Measurements from ENCODE around the gene CRYBG1. TPM values are rescaled to one million over a fixed set of nuclear protein-coding genes. Genes with fewer than 3 reads are reported as not detected.

The CRYBG1 gene
- total RNA-seq, 1 experiment from 2014 or later: 5.7 TPM

DNA sequence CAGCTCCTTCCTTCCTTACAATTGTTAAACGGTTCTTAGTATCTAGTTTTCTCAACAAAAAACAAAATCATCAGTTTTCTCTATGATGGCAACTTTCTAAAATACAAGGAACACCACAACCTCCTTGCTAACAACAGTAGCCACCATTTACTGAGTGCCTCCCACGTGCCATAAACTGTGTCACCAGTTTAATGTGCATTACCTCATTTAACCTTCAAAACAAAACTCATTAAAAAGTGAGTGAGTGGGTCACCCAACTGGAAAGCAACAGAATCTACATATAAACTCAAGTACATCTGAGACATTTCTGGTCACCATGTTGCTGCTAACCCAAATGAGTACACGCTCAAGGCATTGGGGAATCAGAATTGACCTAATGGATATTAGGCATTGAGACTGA is 257.8 kb downstream of the CRYBG1 start:
- Histone ChIP-seq H2BK15ac (ENCODE audit: low read depth, low read length) (no peak overlapping the region), H2BK20ac (ENCODE audit: low read depth, low read length, poor library complexity, severe bottlenecking) (no peak overlapping the region), H3K14ac (ENCODE audit: insufficient read depth, low read length) (no peak overlapping the region), H3K4me1 (ENCODE audit: insufficient read depth, low read length) (peaks cover 14% of the 10 kb centered on the region; the same call in 1 of the 2 replicates), H3K4me2 (ENCODE audit: insufficient read depth, insufficient read length, low read length) (no peak overlapping the region), H4K5ac (ENCODE audit: insufficient read length, low read depth, low read length) (no peak overlapping the region), H3K79me1 (ENCODE audit: insufficient read depth, low read depth, low read length, poor library complexity, severe bottlenecking) (no peaks in the 10 kb centered on the region), H2AK5ac (ENCODE audit: insufficient read length, low read length) (no peak overlapping the region), H3K56ac (ENCODE audit: insufficient read length, low read depth, low read length) (no peak overlapping the region), H3K27ac (ENCODE audit: insufficient read length, low read depth, low read length) (no peak overlapping the region), H4K91ac (ENCODE audit: insufficient read length, low read depth, low read length) (no peak overlapping the region), H3T11ph (ENCODE audit: low read length) (no peak overlapping the region), H3K27me3 (ENCODE audit: insufficient read depth, low read length) (no peaks in the 10 kb centered on the region), H3K9ac (ENCODE audit: extremely low read depth, insufficient read length, low read length) (no peak overlapping the region), H2BK120ac (ENCODE audit: low read depth, low read length, poor library complexity, severe bottlenecking) (no peak overlapping the region), H3K23me2 (ENCODE audit: insufficient read length, low read depth, low read length, poor library complexity, severe bottlenecking) (no peaks in the 10 kb centered on the region), H4K20me1 (ENCODE audit: control insufficient read depth, insufficient read depth, insufficient read length) (no peaks in the 10 kb centered on the region), H3K18ac (ENCODE audit: insufficient read length, low read depth, low read length) (no peak overlapping the region), H3K79me2 (ENCODE audit: insufficient read depth, low read length) (no peaks in the 10 kb centered on the region), H2BK12ac (ENCODE audit: insufficient read length, low read depth, low read length) (no peak overlapping the region), H3K4ac (ENCODE audit: low read depth, low read length) (no peak overlapping the region), H4K8ac (replicated peaks; ENCODE audit: insufficient read length, low read depth, low read length) (no peak overlapping the region), H3K23ac (ENCODE audit: insufficient read length, low read depth, low read length) (no peak overlapping the region), H2AFZ (ENCODE audit: low read length) (no peak overlapping the region), H2BK5ac (ENCODE audit: insufficient read length, low read length) (no peak overlapping the region), H3K9me3 (ENCODE audit: control insufficient read depth, low read depth, low read length) (peaks cover 7% of the 10 kb centered on the region)
- no peak for DNase-seq
- Mint-ChIP-seq H3K4me3 (no peak overlapping the region), H3K36me3 (ENCODE audit: insufficient read depth in 1 of 3, low read depth in 3 of 3) (peaks cover 17 to 38% (median 31%) of the 10 kb centered on the region in 3 experiments), H3K27me3 (ENCODE audit: low read depth) (no peaks in the 10 kb centered on the region; the same call in 1 of the 2 replicates), H3K27ac (no peak overlapping the region), H3K9me3 (peaks cover 14% of the 10 kb centered on the region in 2 experiments), H3K4me1 (peaks cover 46 to 50% of the 10 kb centered on the region in 2 experiments)
- TF ChIP-seq, protein P1, sequence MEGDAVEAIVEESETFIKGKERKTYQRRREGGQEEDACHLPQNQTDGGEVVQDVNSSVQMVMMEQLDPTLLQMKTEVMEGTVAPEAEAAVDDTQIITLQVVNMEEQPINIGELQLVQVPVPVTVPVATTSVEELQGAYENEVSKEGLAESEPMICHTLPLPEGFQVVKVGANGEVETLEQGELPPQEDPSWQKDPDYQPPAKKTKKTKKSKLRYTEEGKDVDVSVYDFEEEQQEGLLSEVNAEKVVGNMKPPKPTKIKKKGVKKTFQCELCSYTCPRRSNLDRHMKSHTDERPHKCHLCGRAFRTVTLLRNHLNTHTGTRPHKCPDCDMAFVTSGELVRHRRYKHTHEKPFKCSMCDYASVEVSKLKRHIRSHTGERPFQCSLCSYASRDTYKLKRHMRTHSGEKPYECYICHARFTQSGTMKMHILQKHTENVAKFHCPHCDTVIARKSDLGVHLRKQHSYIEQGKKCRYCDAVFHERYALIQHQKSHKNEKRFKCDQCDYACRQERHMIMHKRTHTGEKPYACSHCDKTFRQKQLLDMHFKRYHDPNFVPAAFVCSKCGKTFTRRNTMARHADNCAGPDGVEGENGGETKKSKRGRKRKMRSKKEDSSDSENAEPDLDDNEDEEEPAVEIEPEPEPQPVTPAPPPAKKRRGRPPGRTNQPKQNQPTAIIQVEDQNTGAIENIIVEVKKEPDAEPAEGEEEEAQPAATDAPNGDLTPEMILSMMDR (conservative IDR thresholded peaks at IDR 0.05): no peak
- no CpG with 5 or more reads among the region's 3 CpGs for WGBS (ENCODE audit: extremely low coverage, insufficient read length, low lambda C conversion rate)
